Body of pancreas (tissue), 4 donors: ENCODE results near the gene SMC5. TPM values are rescaled to one million over a fixed set of nuclear protein-coding genes. Genes with fewer than 3 reads are reported as not detected.
A peak's percentile ranks its signal among the peaks of the same experiment; 100 is the strongest.

ENCODE experiments used
- ATAC-seq: fragments of 150-250 bp; one replicate; pipeline ENCODE4 v1.9.1; 2016
- DNase-seq, 4 donors: peaks; one replicate each; pipeline ENCODE4 v3.0.0-alpha.2; 2019
- H3K27ac ChIP-seq, 4 donors: fragments of 200-600 bp; sonication (generic); 1 replicate in 3 of 4; 2 replicates in 1 of 4; pipeline versions ENCODE4 v1.5.1 to v1.6.1; 2016 to 2019; ENCODE audit warnings: mild to moderate bottlenecking in 1 of 4, mixed read lengths in 1 of 4, moderate library complexity in 1 of 4
- H3K27me3 ChIP-seq, 2 donors: fragments of 200-600 bp; sonication (generic); one replicate each; pipeline ENCODE4 v1.6.0; 2016; ENCODE audit warnings: mild to moderate bottlenecking in 1 of 2
- H3K36me3 ChIP-seq, 2 donors: fragments of 200-600 bp; sonication (generic); replicated peaks in 1 of 2; 2 replicates each; pipeline ENCODE4 v1.5.1; 2016; ENCODE audit warnings: low read depth in 2 of 2; ENCODE audit not compliant: insufficient read depth in 1 of 2
- H3K4me1 ChIP-seq: fragments of 200-600 bp; sonication (generic); one replicate; pipeline ENCODE4 v1.6.0; 2016
- H3K4me3 ChIP-seq, 2 donors: fragments of 200-600 bp; sonication (generic); 1 replicate in 1 of 2; 2 replicates in 1 of 2; pipeline ENCODE4 v1.5.1; 2016 to 2019
- H3K9me3 ChIP-seq, 3 donors: fragments of 200-600 bp; sonication (generic); 1 replicate in 2 of 3; 2 replicates in 1 of 3; pipeline ENCODE4 v1.5.1; 2016
- CTCF ChIP-seq, 7 experiments: fragments of 450-650 bp in 4 of 7; fragments of 200-600 bp in 3 of 7; sonication (generic) in 3 of 7; IDR thresholded peaks; one replicate each; pipeline ENCODE4 v1.5.1; 2016 to 2019; ENCODE audit warnings: antibody characterized with exemption in 7 of 7
- POLR2A ChIP-seq, 3 donors: fragments of 450-650 bp; IDR thresholded peaks; one replicate each; pipeline ENCODE4 v1.6.1; 2016; ENCODE audit warnings: antibody characterized with exemption in 3 of 3, mild to moderate bottlenecking in 2 of 3
- WGBS, 2 donors: methylation state at CpG; one replicate each; pipeline ENCODE4 v1.1.5; 2017; 5-methylcytosine and 5-hydroxymethylcytosine counted together
- intact Hi-C: fragments of 100-400 bp; cut with DNase I; formaldehyde crosslinking; loops from one replicate; pipeline ENCODE4 v1.15.1; 2023
- total RNA-seq, 2 donors: library from RNA; depleted of rRNA; stranded (reverse); fragments of >200 nt; gene quantifications; one replicate each; pipeline ENCODE4 v1.1.0, GENCODE V29; 2016

SMC5 gene
- total RNA-seq, 2 donors from 2014 or later, result 27.2 to 27.4 TPM

GRCh38 chr9:70347046-70347445 is 88.3 kb downstream of the SMC5 start:
- Histone ChIP-seq H3K9me3 (no peaks in the 10 kb centered on the region), H3K4me1 (no peaks in the 10 kb centered on the region), H3K36me3 (peaks cover 0 to 10% of the 10 kb centered on the region in 2 donors), H3K27me3 (no peaks in the 10 kb centered on the region), H3K4me3 (no peak overlapping the region), H3K27ac (no peak overlapping the region)
- 81 to 83% methylated on average over 2 of the region's 2 CpGs for WGBS, 2 donors
- TF ChIP-seq CTCF (IDR thresholded peaks at IDR 0.05) (no peak), POLR2A (IDR thresholded peaks at IDR 0.05) (no peak)
- DNase-seq (no peak), ATAC-seq (no peak)
- intact Hi-C loops, result loop anchor here (10.0 kb wide), 1 partner anchor 58 kb away; no protein-coding TSS in a partner anchor

GRCh38 chr9:70352356-70352755 is 93.6 kb downstream of the SMC5 start:
- intact Hi-C loops, result no loop called here
- Histone ChIP-seq H3K4me3 (no peak overlapping the region), H3K27ac (no peak overlapping the region), H3K4me1 (no peaks in the 10 kb centered on the region), H3K9me3 (no peaks in the 10 kb centered on the region), H3K36me3 (peaks cover 0 to 10% of the 10 kb centered on the region in 2 donors), H3K27me3 (no peaks in the 10 kb centered on the region)
- WGBS, 2 donors, result 49 to 61% methylated on average over 1 of the region's 1 CpG
- no peak for DNase-seq
- TF ChIP-seq POLR2A (IDR thresholded peaks at IDR 0.05), result no peak
- no peak for TF ChIP-seq CTCF (IDR thresholded peaks at IDR 0.05)
- ATAC-seq, result no peak

- no peak overlapping the region for H3K4me3 ChIP-seq
Observed at GRCh38 chr9:70352802-70353201, 94.0 kb downstream of the SMC5 start.

GRCh38 chr9:70355801-70356200 is 97.0 kb downstream of the SMC5 start:
- H3K36me3 ChIP-seq, result no peaks in the 10 kb centered on the region
- DNase-seq (no peak), ATAC-seq (no peak)
- no peak overlapping the region for H3K4me3 ChIP-seq
- no peaks in the 10 kb centered on the region for H3K9me3 ChIP-seq
- TF ChIP-seq CTCF (IDR thresholded peaks at IDR 0.05), result no peak
- no peak for TF ChIP-seq POLR2A (IDR thresholded peaks at IDR 0.05)
- no peaks in the 10 kb centered on the region for H3K4me1 ChIP-seq
- intact Hi-C loops, result no loop called here
- no peak overlapping the region for H3K27ac ChIP-seq
- WGBS, 2 donors, result 12 to 43% methylated on average over 3 of the region's 3 CpGs
- no peaks in the 10 kb centered on the region for H3K27me3 ChIP-seq

More at GRCh38 chr9:70352802-70353201, 94.0 kb downstream of the SMC5 start:
- H3K27me3 ChIP-seq, result no peaks in the 10 kb centered on the region
- no peak for DNase-seq
- H3K9me3 ChIP-seq, result no peaks in the 10 kb centered on the region
- H3K36me3 ChIP-seq, result peaks cover 0 to 10% of the 10 kb centered on the region in 2 donors
- H3K4me1 ChIP-seq, result no peaks in the 10 kb centered on the region
- TF ChIP-seq POLR2A (IDR thresholded peaks at IDR 0.05), result no peak
- TF ChIP-seq CTCF (IDR thresholded peaks at IDR 0.05), result peak; percentile 18 to 70 (median 53)
- intact Hi-C loops, result no loop called here
- no peak for ATAC-seq
- no peak overlapping the region for H3K27ac ChIP-seq

- no peak for ATAC-seq
- no peaks in the 10 kb centered on the region for H3K27me3 ChIP-seq
Observed at GRCh38 chr9:70362952-70363351, 104.2 kb downstream of the SMC5 start.

More at GRCh38 chr9:70362952-70363351, 104.2 kb downstream of the SMC5 start:
- no peak for TF ChIP-seq POLR2A (IDR thresholded peaks at IDR 0.05)
- TF ChIP-seq CTCF (IDR thresholded peaks at IDR 0.05), result no peak
- H3K27ac ChIP-seq, result no peak overlapping the region
- WGBS, 2 donors, result 65 to 68% methylated on average over 7 of the region's 7 CpGs
- H3K36me3 ChIP-seq, result no peaks in the 10 kb centered on the region
- intact Hi-C loops, result no loop called here
- no peaks in the 10 kb centered on the region for H3K9me3 ChIP-seq
- no peaks in the 10 kb centered on the region for H3K4me1 ChIP-seq
- no peak for DNase-seq
- H3K4me3 ChIP-seq, result no peak overlapping the region
